Prostate gland (tissue), 2 donors: Measurements from ENCODE around the gene NCAM1. TPM values are rescaled to one million over a fixed set of nuclear protein-coding genes. Genes with fewer than 3 reads are reported as not detected.

Experiments
- DNase-seq: peaks from one replicate; pipeline ENCODE4 v3.0.0-alpha.2; 2019; ENCODE audit warnings: low spot score
- H3K27ac ChIP-seq, 2 donors: fragments of 200-600 bp; sonication (generic); 2 replicates each; pipeline ENCODE4 v1.5.1; 2017 to 2019
- H3K27me3 ChIP-seq: fragments of 200-600 bp; sonication (generic); replicated peaks from 2 replicates; pipeline ENCODE4 v1.5.1; 2019; ENCODE audit not compliant: insufficient read depth
- H3K36me3 ChIP-seq, 2 donors: fragments of 200-600 bp; sonication (generic); 1 replicate in 1 of 2; 2 replicates in 1 of 2; pipeline versions ENCODE4 v1.5.1 to v1.8.1; 2017 to 2019
- H3K4me1 ChIP-seq: fragments of 200-600 bp; sonication (generic); replicated peaks from 2 replicates; pipeline ENCODE4 v1.5.1; 2019
- H3K4me3 ChIP-seq, 2 donors: fragments of 200-600 bp; sonication (generic); 2 replicates each; pipeline ENCODE4 v1.5.1; 2017 to 2019
- H3K9me3 ChIP-seq: fragments of 200-600 bp; sonication (generic); 2 replicates; pipeline ENCODE4 v1.5.1; 2017
- POLR2A ChIP-seq: fragments of 450-650 bp; IDR thresholded peaks from one replicate; pipeline ENCODE4 v1.6.1; 2016; ENCODE audit warnings: antibody characterized with exemption, mild to moderate bottlenecking
- POLR2AphosphoS5 ChIP-seq: sonication (generic); formaldehyde crosslinking; IDR thresholded peaks from one replicate; pipeline ENCODE4 v1.6.1; 2017; ENCODE audit warnings: antibody characterized with exemption
- WGBS: methylation state at CpG from one replicate; pipeline ENCODE4 v1.1.5; 2018; 5-methylcytosine and 5-hydroxymethylcytosine counted together
- intact Hi-C: fragments of 100-400 bp; cut with DNase I; formaldehyde crosslinking; loops from one replicate; pipeline ENCODE4 v1.14.2; 2022
- total RNA-seq, 2 donors: library from RNA; depleted of rRNA; stranded (reverse); fragments of >200 nt; gene quantifications; one replicate each; pipeline ENCODE4 v1.1.0, GENCODE V29; 2016
- TF ChIP-seq, protein P1 (sequence below), 4 experiments: fragments of 200-600 bp in 2 of 4; fragments of 450-650 bp in 2 of 4; sonication (generic) in 2 of 4; IDR thresholded peaks; 1 replicate in 3 of 4; 2 replicates in 1 of 4; pipeline ENCODE4 v1.5.1; 2016 to 2019; ENCODE audit warnings: antibody characterized with exemption in 4 of 4, mild to moderate bottlenecking in 2 of 4, moderate library complexity in 2 of 4

The NCAM1 gene
- total RNA-seq, 2 donors from 2014 or later: 3.8 to 39.7 TPM

DNA sequence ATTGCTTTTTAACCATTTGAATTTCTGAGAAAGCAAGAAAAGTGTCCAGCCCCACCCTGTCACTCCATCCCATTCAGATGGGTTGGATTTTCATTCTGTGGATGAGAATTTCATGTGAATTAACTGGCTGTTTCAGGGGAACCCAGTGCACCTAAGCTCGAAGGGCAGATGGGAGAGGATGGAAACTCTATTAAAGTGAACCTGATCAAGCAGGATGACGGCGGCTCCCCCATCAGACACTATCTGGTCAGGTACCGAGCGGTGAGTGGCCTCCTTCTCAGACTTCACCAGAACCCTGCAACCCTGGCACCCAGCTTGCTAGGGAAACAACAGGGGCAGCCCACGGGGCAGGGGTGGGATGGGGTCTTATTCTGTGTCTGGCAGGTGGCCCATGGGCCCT is 294.5 kb downstream of the NCAM1 start:
- no peaks in the 10 kb centered on the region for H3K4me1 ChIP-seq
- WGBS: 78% methylated on average over 6 of the region's 6 CpGs
- peak overlapping the region in 1 of 2 donors; percentile 3 for H3K27ac ChIP-seq
- no peak overlapping the region for H3K4me3 ChIP-seq
- TF ChIP-seq, protein P1, sequence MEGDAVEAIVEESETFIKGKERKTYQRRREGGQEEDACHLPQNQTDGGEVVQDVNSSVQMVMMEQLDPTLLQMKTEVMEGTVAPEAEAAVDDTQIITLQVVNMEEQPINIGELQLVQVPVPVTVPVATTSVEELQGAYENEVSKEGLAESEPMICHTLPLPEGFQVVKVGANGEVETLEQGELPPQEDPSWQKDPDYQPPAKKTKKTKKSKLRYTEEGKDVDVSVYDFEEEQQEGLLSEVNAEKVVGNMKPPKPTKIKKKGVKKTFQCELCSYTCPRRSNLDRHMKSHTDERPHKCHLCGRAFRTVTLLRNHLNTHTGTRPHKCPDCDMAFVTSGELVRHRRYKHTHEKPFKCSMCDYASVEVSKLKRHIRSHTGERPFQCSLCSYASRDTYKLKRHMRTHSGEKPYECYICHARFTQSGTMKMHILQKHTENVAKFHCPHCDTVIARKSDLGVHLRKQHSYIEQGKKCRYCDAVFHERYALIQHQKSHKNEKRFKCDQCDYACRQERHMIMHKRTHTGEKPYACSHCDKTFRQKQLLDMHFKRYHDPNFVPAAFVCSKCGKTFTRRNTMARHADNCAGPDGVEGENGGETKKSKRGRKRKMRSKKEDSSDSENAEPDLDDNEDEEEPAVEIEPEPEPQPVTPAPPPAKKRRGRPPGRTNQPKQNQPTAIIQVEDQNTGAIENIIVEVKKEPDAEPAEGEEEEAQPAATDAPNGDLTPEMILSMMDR (IDR thresholded peaks at IDR 0.05): no peak
- TF ChIP-seq POLR2A (no peak), POLR2AphosphoS5 (no peak)
- no peaks in the 10 kb centered on the region for H3K36me3 ChIP-seq
- intact Hi-C loops: no loop called here
- H3K9me3 ChIP-seq: no peaks in the 10 kb centered on the region
- H3K27me3 ChIP-seq: no peaks in the 10 kb centered on the region
- no peak for DNase-seq

DNA sequence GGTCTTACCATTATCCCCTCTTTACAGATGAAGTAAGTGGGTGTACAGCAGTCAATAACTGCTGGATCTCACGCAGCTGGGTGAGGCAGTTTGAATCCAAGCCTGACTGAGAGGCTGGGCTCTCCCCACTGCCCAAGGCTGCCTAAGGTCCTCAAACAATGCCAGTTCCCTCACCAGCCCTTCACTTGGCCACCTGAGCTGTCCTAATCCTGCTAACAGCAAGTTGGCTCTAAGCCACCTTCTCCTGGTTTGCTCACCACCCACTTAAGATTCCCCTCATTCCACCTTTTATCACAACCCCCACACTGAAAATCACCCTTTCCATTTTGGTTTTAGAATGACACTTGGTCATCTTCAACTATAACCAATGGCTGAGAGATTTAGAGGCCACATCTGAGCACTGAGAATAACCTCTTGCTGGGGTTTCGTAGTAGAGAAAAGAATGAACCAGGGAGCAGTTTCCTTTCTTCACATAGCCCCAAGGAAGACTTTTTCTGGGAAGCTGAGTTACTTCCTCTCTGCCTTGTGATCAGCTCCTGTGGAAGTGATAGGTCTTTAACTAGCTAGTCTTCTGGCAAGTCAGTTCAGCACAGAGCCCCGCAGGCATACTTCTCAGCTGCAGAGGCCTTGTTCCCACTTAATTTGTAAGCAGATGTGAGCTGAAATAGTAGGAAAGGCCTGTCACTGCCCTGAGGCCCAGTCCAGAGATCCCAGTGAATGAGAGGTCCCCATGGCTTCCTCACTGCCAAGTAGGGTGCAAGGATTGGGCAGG is 295.4 kb downstream of the NCAM1 start:
- no peaks in the 10 kb centered on the region for H3K9me3 ChIP-seq
- intact Hi-C loops: no loop called here
- 86% methylated on average over 3 of the region's 3 CpGs for WGBS
- H3K36me3 ChIP-seq: no peaks in the 10 kb centered on the region
- no peak overlapping the region for H3K27ac ChIP-seq
- H3K27me3 ChIP-seq: no peaks in the 10 kb centered on the region
- no peak overlapping the region for H3K4me3 ChIP-seq
- no peaks in the 10 kb centered on the region for H3K4me1 ChIP-seq
- no peak for DNase-seq
- TF ChIP-seq, protein P1 (IDR thresholded peaks at IDR 0.05): no peak
- TF ChIP-seq POLR2A (no peak), POLR2AphosphoS5 (no peak)

DNA sequence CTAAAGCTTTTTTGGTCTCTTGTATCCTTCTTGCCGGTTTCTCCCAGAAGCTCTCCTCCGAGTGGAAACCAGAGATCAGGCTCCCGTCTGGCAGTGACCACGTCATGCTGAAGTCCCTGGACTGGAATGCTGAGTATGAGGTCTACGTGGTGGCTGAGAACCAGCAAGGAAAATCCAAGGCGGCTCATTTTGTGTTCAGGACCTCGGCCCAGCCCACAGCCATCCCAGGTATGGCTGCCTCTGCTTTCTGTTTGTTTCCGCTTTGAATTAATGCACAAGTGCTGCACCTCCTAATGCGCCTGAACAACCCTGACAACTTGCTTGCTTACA is 298.8 kb downstream of the NCAM1 start:
- Histone ChIP-seq H3K4me1 (no peaks in the 10 kb centered on the region), H3K4me3 (no peak overlapping the region), H3K27me3 (no peaks in the 10 kb centered on the region), H3K36me3 (no peaks in the 10 kb centered on the region), H3K27ac (no peak overlapping the region), H3K9me3 (no peaks in the 10 kb centered on the region)
- WGBS: 99% methylated on average over 9 of the region's 9 CpGs
- no peak for DNase-seq
- intact Hi-C loops: no loop called here
- TF ChIP-seq, protein P1 (IDR thresholded peaks at IDR 0.05): no peak
- TF ChIP-seq POLR2A: no peak

DNA sequence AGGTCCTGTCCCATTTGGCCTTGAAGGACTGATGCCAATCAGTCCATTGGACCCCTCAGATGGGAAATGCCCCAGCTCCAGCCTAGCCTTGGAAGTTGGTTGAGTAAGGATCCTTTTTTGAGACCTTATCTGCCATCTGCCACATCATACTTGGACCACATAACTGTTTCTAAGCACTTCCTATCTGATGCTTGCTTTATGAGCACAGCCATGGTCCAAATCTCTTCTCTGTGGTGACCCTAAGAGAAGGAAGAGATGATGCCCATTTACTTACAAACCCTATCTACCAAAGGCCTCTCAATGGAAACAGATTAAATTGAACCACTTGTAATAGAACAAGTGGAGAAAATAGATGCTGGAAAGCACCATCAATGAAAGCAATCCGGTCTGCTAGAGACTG is 299.3 kb downstream of the NCAM1 start:
- H3K27ac ChIP-seq: no peak overlapping the region
- H3K4me3 ChIP-seq: no peak overlapping the region
- H3K9me3 ChIP-seq: no peaks in the 10 kb centered on the region
- intact Hi-C loops: no loop called here
- H3K27me3 ChIP-seq: no peaks in the 10 kb centered on the region
- TF ChIP-seq POLR2A: no peak
- TF ChIP-seq POLR2AphosphoS5: no peak
- TF ChIP-seq, protein P1 (IDR thresholded peaks at IDR 0.05): no peak
- no peaks in the 10 kb centered on the region for H3K4me1 ChIP-seq
- no peak for DNase-seq
- WGBS: 83% methylated on average over 1 of the region's 1 CpG
- no peaks in the 10 kb centered on the region for H3K36me3 ChIP-seq

DNA sequence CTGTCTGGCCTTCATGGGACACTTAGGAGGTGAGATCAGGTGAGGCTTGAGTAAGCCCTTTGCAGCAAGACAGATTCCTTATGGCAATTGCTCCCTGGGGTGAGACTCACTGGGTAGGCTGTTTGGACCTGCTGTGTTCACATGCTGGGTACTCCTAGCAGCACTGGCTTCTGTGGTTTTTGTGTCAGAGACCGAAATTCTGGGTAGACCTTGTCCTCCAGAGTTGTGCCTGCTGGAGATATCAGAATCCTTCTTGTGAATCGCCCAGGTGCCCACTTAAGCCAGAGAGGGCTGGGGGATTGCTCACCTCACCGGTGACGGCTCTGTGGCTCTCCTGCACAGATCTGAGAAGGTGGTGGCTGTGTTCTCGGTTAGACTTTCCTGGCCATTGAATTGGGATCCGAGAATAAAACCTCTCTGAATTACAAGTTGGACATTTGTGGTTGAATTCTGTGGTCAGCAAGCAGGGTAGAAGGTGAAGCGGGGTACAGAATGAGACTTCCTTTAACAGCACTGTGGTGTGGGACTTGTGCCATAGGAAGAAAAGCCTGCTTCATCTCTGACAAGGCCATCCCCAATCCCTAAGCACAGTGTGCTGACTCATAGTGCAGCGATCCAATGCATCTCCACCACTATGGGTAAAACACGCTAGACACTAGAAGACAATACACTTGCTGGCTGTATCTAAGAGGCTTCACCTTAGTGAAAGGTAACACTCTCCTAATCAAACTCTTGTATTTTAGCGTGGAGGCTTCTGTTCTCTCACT is 300.7 kb downstream of the NCAM1 start:
- intact Hi-C loops: no loop called here
- Histone ChIP-seq H3K4me3 (no peak overlapping the region), H3K27me3 (no peaks in the 10 kb centered on the region), H3K27ac (no peak overlapping the region), H3K4me1 (no peaks in the 10 kb centered on the region), H3K36me3 (no peaks in the 10 kb centered on the region), H3K9me3 (no peaks in the 10 kb centered on the region)
- TF ChIP-seq POLR2AphosphoS5 (no peak), POLR2A (no peak)
- TF ChIP-seq, protein P1 (IDR thresholded peaks at IDR 0.05): no peak
- no peak for DNase-seq
- WGBS: 89% methylated on average over 10 of the region's 10 CpGs
